Stimulated activated CD4-positive, alpha-beta T cell treated with anti-CD3 and anti-CD28 coated beads, Interleukin-2, amount 100 ng/mL, for 24 hours (primary cell): ENCODE data around the gene OSTM1.

Source experiments
- DNase-seq, 2 donors: peaks; one replicate each; pipeline ENCODE4 v3.0.0-alpha.2; 2020

OSTM1 gene, protein sequence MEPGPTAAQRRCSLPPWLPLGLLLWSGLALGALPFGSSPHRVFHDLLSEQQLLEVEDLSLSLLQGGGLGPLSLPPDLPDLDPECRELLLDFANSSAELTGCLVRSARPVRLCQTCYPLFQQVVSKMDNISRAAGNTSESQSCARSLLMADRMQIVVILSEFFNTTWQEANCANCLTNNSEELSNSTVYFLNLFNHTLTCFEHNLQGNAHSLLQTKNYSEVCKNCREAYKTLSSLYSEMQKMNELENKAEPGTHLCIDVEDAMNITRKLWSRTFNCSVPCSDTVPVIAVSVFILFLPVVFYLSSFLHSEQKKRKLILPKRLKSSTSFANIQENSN

DNA sequence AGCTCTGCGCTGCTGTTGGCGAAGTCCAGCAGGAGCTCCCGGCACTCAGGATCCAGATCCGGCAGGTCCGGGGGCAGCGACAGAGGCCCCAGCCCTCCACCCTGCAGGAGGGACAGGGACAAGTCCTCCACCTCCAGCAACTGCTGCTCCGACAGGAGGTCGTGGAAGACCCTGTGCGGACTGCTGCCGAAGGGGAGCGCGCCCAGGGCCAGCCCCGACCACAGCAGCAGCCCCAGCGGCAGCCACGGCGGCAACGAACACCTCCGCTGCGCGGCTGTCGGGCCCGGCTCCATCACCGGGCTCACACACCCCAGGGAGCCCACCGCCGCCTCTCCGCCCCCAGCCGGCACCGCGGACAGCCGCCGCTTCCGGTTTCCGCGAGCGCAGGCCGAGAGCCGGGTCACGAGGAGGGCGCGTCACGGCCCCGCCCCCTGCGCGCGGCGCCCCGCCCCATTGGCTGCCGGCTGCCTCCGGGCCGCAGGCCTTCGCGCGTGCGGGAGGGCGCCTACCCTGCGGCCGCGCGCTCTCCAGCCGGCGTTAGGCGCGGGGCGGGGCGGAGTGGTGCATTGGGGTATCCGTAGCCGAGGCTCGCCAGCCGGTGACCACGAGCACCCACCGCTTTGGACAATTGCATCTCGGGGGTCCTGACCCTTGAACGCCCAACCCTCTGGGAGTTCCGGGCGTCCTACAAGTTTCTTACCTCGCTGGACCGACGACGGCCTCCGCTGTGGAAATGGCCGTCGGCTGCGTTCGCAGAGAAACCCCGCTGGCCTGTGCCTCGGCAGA, at the start of gene OSTM1:
OSTM1 (minus strand) TSS at position 383 of the 786 bp plus-strand sequence; CDS start at position 293, 90 bp downstream.
- DNase-seq = peak; percentile 94 to 97

DNA sequence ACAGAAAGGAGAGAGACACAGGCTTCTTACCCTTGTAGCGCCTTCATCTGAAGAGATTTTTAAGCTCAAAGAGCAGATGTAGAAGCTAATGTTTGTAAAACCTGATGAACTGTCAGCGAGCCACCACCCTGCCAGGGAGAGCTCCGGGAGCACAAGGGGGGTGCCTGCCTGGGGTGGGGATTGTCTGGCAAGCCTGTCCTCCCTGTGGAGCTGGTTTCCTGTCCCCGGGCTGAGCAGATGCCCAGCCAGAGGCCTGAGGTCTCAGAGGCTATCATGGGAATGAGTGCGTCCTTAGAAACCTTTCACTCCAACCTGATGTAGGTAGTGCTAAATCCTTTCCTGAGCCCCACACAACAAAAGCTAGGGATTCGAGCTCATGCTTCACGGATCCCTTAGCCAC, 49.4 kb upstream of the OSTM1 start:
- no peak for DNase-seq

DNA sequence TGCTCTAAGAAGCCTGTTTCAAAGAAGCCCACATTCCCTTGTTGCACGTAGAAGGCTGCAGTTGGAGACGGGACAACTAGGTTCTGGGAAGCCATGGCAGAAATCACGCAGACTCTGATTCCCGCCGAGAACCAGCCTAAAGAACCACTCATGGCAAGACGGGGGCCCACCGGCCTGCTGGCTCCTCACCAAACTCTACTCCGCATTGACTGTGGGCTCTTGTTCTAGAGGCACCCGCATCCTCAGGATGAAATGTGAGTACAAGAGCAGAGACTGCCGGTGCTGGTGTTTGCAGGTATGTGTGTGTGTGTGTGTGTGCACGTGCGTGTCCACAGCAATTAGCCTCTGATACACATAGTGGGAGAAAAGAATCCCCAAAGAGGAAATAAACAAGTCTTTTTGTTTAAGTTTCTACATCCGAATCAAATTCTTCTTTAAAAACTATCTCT, 49.0 kb upstream of the OSTM1 start:
- DNase-seq = no peak

DNA sequence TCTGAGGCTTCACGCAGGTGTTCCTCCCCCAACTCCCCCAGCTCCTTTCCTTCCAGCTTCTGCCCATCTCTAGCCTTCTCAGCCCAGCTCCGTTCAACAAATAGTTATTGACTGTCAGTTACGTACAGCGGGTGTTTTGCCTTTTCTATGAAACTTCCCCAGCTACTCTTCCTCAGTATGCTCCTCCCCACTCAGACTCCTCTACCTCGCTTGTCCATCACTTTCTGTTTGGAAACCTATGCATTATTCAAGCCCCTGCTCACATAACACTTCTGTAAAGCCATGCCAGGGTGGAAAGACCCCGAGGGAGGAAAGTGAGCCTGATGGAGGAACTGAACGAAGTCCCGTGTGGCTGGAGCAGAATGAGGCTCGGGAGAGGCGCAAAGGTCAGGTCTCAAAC, 47.1 kb upstream of the OSTM1 start:
- DNase-seq = no peak

DNA sequence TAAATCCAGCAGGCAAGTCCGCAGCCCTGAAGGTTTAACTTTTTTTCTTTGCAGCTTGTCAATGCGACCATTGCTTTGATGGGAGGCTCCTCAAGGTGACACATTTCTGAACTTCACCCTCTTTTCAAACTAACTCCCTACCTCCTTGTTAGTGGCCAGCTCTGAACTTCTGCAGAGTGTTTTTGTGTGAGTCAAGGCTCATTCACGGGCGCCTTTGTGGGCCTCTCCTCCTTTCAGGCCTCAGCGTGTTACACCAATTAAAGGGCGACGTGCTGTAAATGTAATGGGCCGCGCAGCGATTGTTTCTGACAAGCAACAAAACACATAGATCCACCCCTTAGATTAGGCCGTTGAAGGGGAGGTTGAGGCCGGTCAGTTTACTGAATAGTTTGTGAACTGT, 45.8 kb upstream of the OSTM1 start:
- DNase-seq = no peak

DNA sequence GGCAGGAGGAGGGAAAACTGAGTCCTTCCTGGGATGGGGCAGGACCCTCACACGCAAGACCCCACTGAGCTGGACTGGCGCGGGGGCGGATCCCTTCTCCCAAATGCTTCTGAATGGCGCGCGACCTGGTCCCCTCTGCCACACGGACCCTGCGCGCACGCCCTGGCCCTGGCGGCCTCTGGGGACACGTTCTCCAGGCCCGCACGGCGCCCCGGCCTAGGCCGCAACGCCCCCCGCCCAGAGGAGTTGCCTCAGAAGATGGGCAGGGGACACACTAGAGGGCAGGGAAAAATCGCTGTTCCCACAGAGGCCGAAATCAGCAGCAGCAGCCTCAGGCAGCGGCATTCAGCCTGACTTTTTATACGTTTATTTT, 45.2 kb upstream of the OSTM1 start:
- DNase-seq = no peak

DNA sequence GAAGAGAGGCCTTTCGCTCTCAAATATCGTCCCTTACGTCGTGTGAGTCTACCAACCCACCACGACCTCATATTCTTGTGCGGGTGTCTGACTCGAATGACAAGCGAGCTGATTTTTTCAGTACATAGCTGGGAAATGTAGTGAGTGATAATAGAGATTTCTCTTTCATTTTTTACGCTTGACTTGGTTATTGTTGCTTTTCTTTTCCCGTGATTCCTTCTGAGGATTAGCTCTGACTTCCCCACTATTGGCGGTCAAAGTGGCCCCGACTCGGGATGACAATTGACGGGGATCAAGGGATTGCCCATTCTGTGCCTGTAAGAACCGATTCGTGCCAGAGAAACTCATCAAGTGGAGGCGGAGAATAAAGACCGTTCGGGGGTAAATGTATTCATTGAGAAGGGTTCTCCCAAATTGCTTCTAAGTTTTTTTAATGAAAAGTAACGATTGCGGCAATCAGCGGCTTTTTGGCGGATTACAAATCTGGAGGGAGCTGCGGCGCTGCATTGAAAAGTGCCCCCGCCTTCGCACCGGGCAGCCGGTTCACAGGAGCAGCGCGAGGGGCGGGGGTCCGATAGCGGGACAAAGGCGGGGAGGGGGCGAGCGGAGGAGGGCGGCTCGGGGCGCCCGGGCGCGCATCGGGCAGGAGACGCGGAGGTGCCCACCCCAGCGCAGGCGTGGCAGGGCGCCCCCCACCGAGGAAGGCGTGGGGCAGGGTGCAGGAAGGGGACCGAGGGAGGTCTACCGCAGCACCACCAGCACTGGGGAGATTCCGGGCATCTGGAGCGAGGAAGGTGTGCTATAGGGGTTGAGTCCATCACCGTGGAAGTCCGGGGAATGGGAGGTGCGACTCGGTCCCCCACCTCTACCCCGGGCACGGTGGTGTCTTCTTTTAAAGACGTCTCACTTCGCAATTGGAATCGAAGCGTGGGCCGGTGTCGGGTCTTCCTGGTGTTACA, 44.5 kb upstream of the OSTM1 start:
- DNase-seq = peak in 1 of 2 donors; percentile 22

DNA sequence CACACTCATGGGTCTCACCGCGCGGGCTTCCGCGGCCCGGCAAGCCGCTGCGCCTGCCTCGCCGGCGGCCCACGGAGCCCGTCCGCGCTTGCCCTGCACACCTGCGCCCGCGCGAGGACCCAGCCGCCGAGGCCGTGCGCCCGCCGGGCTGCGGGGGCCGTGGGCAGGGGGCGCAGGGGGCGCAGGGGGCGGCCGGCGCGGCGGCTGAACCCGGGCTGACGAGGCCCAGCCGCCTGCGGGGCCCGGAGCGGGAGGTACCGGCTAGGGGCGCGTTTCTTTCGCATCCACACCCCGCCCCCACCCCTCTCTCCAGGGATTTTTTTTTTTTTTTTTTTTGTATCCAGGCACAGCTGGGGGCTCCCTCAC, 43.8 kb upstream of the OSTM1 start:
- no peak for DNase-seq

DNA sequence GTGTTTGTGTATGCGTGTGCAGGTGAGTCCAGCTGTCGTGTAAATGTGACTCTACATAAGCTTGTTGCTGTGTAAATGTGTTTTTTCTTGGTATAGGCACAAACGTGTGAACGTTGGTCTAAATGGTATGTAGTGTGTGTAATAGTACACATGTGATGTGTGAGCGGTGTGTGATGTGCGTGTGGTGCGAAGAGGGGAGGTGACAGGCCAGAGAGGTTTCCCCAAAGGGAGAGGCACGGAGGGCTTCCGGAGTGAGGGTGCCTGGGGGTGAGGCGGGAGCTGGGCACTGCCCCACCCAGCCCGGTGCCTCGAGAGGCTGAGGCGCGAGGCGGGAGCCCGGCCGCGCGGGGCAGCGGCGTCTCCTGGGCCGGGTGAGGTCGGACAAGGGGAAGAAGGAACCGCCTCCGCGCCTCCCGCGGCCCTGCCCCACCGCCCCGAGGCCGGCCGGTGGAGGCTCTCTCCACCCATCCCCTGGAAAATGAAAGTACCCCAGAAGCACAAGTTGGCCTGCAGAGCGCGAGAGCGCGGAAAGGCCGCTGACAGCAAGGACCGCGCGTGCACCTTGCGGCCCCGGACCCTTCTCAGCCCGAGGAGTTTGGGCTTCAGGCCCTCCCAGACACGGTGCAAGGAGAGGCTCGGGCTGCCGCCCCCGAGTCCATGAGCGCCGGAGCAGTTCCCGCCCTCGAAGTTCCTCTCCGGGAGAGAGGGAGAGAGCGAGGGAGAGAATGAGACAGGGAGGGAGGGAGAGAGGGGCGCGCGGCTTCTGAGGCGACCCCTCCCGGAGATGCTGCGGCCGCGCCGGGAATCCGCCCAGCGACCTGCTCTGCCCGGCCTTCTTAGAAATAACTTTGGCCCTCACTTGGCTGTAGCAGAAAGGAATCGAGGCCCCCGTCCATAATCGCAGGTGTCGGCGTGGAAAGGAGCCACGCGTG, 43.2 kb upstream of the OSTM1 start:
- DNase-seq = peak in 1 of 2 donors; percentile 33

DNA sequence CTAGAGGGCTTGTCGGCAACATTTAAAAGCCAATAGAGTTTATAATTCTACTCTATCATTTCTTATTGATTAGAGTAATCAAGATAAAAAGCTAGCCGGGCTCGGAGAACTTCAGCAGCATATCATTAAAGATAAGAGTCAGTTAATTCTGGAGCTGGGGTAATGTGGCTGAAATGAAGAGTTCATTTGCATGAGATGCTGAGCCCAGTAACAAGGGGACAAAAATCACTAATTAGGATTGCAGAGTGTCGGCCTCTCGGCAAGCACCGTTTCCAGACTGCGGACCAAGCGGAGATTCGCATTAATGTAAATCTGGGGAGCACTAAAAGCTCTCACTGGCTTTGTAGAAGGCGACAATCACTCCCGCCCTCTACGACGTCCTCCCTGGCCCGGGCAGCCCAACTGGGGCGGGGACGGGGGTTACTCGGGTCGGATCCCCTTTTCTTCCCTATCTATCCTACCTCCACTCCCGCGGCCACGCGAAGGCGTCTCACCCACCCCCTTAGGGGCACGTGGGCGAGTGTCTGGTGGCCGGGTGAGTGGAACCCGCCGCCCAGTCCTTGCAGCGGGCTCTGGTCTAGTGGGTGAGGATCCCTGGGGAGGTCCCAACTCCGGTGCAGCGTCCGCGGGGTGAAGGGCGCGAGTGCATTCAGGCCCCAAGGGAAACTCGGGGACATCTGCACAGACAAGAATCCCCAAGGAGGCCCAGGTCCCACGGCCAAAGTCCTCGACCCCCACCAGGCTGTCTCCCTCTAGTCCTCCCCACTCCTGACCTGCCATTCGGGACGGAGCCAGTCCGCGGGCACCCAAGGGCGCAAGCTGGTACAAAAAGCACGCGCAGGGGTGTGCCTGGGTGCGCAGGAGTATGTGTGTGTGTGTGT, 42.2 kb upstream of the OSTM1 start:
- peak in 1 of 2 donors; percentile 11 for DNase-seq

DNA sequence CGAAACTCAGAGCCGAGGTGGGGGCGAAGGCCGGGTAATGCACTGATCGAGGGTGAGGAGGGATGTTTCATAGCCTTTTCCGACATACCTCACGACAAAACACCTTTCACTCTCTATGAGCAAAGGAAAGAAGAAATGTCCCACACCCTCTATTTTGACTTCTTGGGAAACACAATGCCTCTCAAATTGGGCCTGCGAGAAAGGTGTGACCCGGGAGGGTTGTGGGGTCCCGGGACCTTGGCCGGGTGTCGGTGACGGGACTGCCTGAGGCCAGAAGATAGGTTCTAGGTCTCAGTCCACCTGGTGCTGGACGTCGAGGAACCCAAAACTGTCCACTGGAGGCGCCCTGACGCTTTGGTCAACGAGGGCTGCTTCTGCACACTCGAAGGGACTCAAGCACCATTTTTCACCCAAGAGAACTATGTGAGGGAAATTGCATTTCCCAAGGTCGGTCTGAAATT, 41.1 kb upstream of the OSTM1 start:
- peak in 1 of 2 donors; percentile 29 for DNase-seq

DNA sequence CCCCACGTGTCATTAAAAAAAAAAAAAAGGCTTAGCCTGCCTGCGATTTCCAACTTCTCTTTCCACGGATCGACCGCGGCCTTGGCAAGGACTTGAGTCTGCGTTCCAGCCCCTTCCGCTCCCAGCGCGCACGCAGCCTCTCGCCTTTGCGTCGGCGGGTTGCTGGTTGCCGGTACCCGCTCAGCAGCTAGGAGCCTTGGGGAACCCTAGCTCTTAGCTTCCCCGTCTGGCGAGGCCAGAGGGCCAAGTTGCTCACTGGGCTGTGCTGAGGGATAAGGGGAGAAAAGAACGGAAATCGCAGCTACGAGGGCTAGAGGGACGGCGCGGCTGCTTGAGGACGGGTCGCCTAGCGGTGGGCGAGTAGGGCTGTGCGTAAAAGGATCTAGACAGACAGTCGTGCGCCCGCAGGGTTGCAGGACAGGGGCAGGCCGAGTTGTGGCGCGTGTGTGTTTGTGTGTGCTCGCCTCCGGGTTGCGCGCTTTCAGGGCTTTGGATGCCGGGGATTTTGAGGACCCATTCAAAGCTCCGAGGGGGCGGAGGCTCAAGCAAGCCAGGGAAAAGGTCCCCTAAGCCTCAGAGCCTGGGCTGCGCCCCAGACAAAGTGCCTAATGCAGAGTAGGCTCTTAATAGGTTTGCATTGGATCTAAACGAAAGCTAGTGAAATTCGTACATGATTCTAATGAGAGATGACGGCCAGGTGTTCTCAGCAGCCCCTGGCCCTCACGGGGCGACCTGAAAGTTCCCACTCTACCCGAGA, 40.5 kb upstream of the OSTM1 start:
- DNase-seq = peak in 1 of 2 donors; percentile 61

DNA sequence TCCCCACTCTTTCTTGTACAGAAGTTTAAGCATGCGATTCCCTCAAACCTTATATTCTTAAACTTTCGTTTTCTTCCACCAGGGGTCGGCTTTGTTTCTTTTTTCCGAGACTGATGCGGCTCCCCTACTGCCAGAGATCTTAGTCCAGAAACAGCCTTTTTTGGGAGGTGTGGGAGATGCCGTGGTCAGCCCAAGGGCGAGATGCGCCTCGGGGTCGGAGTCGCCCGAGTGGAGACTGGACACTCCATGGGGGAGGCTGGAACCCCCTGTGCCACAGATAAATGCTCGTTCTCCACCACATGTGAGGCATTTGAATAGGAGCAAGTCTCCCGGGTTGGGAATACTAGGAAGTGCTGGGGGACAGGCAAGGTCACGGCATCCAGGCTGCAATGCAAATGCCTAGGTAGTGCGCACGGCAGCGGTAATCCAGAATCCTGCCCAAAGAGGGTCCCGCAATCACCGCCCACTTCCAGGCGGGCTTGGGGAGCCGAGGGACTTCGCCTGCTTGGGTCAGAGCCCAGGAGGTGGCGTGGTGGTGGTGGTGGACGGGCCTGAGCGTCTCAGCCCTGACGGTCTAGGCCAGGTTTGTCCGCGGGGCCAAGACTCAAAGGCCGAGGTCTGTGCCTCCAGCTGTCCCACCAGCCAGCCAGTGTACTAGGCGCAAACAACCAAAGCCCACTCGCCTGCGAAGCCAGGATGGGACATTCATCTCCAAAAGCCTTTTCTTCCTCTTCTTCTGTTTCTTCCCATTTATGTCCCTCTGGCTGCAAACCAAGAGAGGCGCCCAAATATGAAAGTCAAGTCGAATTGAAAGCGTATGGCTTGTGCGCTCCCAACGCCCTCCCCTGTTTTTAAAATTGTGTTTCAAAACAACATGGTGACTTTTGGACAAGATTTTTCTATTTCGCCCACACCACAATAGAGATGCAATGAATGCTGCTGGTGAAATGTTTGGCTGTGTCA, 39.3 kb upstream of the OSTM1 start:
- no peak for DNase-seq

DNA sequence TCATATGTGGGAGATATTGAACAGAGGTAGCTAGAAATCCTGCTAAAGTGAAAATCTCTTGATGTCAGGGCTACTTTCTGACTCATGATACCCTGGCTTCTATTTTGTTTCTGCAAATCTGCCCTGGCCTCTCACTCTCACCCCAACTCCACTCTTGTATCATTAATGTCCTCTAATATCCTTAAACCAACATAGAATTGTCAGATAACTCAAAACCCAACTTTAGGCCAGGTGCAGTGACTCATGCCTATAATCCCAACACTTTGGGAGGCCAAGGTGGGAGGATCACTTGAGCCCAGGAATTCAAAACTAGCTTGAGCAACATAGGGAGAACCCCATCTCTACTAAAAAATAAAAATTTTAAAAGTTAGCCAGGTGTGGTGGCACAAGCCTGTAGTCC, 33.8 kb upstream of the OSTM1 start:
- DNase-seq = no peak

DNA sequence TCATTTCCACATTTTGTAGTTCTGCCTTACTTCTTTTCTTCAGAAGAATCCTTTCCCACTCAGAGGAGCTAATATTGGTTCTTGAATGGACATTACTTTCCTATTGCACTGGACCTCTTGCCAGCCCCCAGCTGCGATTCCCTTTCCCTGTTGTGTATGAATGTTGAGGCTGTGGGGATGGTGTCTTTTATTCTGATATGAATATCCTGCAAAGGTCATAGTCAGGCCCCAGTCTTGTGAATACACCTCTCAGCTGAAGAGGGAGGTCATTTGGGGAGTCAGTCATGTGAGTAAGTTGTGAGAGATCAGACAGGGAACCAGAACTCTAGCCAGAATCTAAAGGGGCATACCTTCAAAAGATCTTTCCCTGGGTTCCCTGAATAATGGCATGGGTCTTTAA, 32.6 kb upstream of the OSTM1 start:
- no peak for DNase-seq

DNA sequence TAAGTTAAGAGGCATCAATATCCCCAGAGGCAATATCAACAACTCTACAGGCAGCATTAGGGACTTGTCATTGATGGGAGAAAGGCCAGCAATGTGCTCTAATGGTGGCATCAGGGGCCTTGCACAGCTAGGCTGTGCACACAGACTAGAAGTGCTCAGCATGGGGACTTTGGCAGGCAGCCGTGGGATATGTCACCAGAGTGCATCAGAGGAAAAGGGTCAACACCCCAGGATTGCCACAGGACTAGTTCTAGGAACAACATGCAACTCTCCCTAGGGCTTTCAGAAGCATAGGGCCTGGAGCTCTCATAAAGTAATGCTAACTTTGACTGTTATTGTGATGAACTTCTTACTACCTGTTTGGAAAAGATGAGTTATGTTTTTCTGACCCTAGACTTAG, 32.2 kb upstream of the OSTM1 start:
- DNase-seq = no peak

DNA sequence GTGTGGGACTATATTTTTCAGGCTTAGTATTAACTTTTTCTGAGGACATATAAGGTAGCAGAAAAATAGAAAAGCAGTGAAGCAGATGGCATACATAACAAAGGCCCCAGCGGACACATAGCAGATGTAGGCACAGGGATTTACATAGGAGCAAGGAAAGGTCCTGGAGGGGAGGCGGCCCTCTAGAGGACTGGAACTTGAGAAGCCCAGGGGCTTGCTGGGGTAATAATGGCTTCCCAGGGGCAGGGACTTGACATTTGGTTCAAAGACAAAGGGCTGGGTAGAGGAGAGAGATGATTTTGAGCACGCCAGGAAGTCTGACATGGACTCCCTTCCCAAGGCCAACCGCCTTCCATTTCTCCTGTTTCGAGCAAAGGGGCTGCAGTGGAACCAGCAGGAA, 31.7 kb upstream of the OSTM1 start:
- no peak for DNase-seq

DNA sequence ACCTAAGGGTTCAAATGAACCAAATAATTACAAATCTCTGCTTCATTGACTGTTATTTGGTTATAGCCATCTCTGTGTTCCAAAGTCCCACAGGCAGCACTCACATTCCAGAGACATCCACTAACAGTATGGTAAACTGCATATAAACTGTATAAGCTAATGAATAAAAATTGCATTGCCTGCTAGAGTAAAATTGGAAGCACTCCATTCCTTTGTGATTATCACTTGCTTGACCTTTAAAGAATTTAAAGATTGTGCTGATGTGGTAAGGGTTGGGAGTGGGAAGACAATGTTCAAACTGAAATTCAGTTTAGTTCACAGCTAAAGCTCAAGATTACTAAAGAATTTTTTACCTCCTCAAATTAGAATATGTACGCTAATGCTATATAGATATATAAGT, 31.0 kb upstream of the OSTM1 start:
- DNase-seq = no peak

DNA sequence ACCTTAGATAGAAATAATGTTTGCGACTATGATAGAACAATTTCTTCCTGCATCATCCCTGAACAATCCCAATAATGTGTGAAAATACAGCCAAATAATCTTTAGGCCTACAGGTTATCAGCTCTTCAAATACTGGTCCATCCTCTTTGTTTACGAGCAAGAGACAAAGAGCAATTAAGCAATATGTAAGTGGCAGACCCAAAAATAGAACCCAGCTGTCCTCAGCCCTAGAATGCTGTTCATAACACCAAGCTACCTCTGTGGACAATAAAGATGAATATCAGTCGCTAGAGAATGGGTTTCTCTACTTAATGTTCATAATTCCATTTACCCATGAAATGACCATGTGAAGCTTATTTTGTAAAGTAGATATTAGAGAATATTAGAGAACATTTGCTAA, 28.4 kb upstream of the OSTM1 start:
- no peak for DNase-seq
